ENCODE measurements around the gene ANKRD35. TPM values are rescaled to one million over a fixed set of nuclear protein-coding genes. Genes with fewer than 3 reads are reported as not detected.

The ANKRD35 gene
- total and polyA plus RNA-seq, 9 of the 15 experiments (the other 6 are each of a cell fraction or from before 2014, with no cell fraction given), result 0.07 to 0.14 (median 0.07) TPM; not detected in 5

DNA sequence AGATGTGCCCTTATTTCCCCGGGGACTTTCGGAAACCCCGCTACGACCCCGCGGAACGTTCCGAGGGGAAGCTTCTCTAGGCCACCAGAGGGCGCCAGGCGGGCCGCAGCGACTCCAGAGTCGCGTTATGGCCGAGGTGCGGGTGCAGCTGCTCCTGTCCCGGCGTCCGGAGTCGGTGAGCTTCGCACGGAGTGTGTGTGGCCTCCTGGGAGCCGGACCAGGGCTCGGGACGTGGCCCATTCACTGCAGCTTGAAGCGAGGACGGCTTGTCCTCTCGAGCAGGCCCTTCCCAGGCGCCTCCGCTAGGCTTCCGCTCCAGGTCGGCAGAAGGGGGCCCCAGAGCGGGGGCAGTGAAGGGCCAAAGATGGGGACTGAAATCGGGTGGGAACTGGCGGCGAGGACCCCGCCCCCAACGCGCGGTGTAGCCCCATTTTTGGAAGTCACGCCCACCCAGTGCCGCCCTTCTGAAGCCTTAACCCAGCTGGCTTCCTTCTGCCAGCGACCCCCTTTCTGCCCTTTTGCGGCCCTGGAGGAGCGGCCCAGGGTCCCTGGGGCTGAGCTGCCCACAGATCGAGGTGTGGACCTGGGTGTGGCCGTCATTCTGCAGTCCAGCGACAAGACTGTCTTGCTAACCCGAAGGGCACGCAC is 40.0 kb downstream of the ANKRD35 start, which contains the start of gene NUDT17 (continued):
- TF ChIP-seq NR3C1 (CRISPR knock-in tag; IDR thresholded peaks at IDR 0.05) (no peak), CBX5 (IDR thresholded peaks at IDR 0.05; ENCODE audit: borderline replicate concordance, low read depth) (no peak), NR2C2 (CRISPR knock-in tag; IDR thresholded peaks at IDR 0.05) (no peak), NR2C2 (tag; IDR thresholded peaks at IDR 0.05) (peak; percentile 53), SIRT6 (IDR thresholded peaks at IDR 0.05; ENCODE audit: low read depth, low read length) (no peak), ETV5 (CRISPR knock-in tag; IDR thresholded peaks at IDR 0.05; ENCODE audit: low read depth) (peak; percentile 59), STAG1 (CRISPR knock-in tag; IDR thresholded peaks at IDR 0.05; ENCODE audit: borderline replicate concordance) (peak; percentile 69), ILK (tag; IDR thresholded peaks at IDR 0.05; ENCODE audit: borderline replicate concordance, low read depth) (no peak), PHF8 (IDR thresholded peaks at IDR 0.05; ENCODE audit: borderline replicate concordance, low read length) (peak; percentile 75; the same call in 1 of the 2 replicates), FOSL1 (tag; conservative IDR thresholded peaks at IDR 0.05) (no peak), ZNF23 (CRISPR knock-in tag; IDR thresholded peaks at IDR 0.05) (no peak), PHTF2 (CRISPR knock-in tag; IDR thresholded peaks at IDR 0.05) (no peak), ZNF12 (CRISPR knock-in tag; IDR thresholded peaks at IDR 0.05) (0 out of 2 replicates have a peak, but pooled peaks have one; percentile 5), JUND (IDR thresholded peaks at IDR 0.05; ENCODE audit: borderline replicate concordance, low read depth, low read length) (0 out of 2 replicates have a peak, but pooled peaks have one; percentile 12), JUND (tag; IDR thresholded peaks at IDR 0.05; ENCODE audit: borderline replicate concordance, low read depth, low read length) (peak; percentile 12; the same call in 1 of the 3 replicates), MYC (IDR thresholded peaks at IDR 0.05; ENCODE audit: low read depth, low read length) (no peak; the same call in 1 of the 2 replicates), MYC (CRISPR knock-in tag; IDR thresholded peaks at IDR 0.05; ENCODE audit: borderline replicate concordance, low read depth) (0 out of 2 replicates have a peak, but pooled peaks have one; percentile 42), ATF1 (CRISPR knock-in tag; IDR thresholded peaks at IDR 0.05) (no peak), ATF1 (tag; IDR thresholded peaks at IDR 0.05) (0 out of 2 replicates have a peak, but pooled peaks have one; percentile 41), SP2 (IDR thresholded peaks at IDR 0.05; ENCODE audit: extremely low read depth, low read depth, low read length, poor library complexity, severe bottlenecking) (no peak), ESRRA (IDR thresholded peaks at IDR 0.05; ENCODE audit: borderline replicate concordance, low read depth) (peak; percentile 42; the same call in 1 of the 2 replicates)
- TF ChIP-seq, protein P1, sequence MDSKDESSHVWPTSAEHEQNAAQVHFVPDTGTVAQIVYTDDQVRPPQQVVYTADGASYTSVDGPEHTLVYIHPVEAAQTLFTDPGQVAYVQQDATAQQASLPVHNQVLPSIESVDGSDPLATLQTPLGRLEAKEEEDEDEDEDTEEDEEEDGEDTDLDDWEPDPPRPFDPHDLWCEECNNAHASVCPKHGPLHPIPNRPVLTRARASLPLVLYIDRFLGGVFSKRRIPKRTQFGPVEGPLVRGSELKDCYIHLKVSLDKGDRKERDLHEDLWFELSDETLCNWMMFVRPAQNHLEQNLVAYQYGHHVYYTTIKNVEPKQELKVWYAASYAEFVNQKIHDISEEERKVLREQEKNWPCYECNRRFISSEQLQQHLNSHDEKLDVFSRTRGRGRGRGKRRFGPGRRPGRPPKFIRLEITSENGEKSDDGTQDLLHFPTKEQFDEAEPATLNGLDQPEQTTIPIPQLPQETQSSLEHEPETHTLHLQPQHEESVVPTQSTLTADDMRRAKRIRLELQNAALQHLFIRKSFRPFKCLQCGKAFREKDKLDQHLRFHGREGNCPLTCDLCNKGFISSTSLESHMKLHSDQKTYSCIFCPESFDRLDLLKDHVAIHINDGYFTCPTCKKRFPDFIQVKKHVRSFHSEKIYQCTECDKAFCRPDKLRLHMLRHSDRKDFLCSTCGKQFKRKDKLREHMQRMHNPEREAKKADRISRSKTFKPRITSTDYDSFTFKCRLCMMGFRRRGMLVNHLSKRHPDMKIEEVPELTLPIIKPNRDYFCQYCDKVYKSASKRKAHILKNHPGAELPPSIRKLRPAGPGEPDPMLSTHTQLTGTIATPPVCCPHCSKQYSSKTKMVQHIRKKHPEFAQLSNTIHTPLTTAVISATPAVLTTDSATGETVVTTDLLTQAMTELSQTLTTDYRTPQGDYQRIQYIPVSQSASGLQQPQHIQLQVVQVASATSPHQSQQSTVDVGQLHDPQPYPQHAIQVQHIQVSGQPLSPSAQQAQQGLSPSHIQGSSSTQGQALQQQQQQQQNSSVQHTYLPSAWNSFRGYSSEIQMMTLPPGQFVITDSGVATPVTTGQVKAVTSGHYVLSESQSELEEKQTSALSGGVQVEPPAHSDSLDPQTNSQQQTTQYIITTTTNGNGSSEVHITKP (IDR thresholded peaks at IDR 0.05; ENCODE audit: partially characterized antibody), result no peak
- TF ChIP-seq, protein P2, sequence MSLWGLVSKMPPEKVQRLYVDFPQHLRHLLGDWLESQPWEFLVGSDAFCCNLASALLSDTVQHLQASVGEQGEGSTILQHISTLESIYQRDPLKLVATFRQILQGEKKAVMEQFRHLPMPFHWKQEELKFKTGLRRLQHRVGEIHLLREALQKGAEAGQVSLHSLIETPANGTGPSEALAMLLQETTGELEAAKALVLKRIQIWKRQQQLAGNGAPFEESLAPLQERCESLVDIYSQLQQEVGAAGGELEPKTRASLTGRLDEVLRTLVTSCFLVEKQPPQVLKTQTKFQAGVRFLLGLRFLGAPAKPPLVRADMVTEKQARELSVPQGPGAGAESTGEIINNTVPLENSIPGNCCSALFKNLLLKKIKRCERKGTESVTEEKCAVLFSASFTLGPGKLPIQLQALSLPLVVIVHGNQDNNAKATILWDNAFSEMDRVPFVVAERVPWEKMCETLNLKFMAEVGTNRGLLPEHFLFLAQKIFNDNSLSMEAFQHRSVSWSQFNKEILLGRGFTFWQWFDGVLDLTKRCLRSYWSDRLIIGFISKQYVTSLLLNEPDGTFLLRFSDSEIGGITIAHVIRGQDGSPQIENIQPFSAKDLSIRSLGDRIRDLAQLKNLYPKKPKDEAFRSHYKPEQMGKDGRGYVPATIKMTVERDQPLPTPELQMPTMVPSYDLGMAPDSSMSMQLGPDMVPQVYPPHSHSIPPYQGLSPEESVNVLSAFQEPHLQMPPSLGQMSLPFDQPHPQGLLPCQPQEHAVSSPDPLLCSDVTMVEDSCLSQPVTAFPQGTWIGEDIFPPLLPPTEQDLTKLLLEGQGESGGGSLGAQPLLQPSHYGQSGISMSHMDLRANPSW (CRISPR knock-in tag; IDR thresholded peaks at IDR 0.05), result peak; percentile 50; the same call in 1 of the 2 replicates
